B cell (primary cell): ENCODE results near the gene SLAMF9. TPM values are rescaled to one million over a fixed set of nuclear protein-coding genes. Genes with fewer than 3 reads are reported as not detected.

Experiments
- ATAC-seq: fragments of 200-7000 bp; cut with Tn5 transposase; one replicate; pipeline ENCODE4 v1.10.0; 2021; ENCODE audit warnings: low read depth, mild to moderate bottlenecking, moderate number of reproducible peaks, moderate library complexity
- CTCF ChIA-PET: fragments of 350-600 bp; sonication (Branson Sonifier 250); formaldehyde crosslinking; loops from one replicate; lab custom pipeline; 2021; ENCODE audit warnings: antibody characterized with exemption, inconsistent platforms; lab: Charles Lee
- POLR2A ChIA-PET: fragments of 350-600 bp; sonication (Branson Sonifier 250); formaldehyde crosslinking; loops from one replicate; lab custom pipeline; 2021; ENCODE audit warnings: antibody characterized with exemption; lab: Charles Lee
- DNase-seq: peaks from one replicate; pipeline ENCODE4 v3.0.0; 2013
- H2AFZ ChIP-seq: 2 replicates; pipeline ENCODE4 v1.6.1; 2012; ENCODE audit warnings: mild to moderate bottlenecking, low read depth, low read length; ENCODE audit not compliant: insufficient read depth, poor library complexity, severe bottlenecking
- H3K27ac ChIP-seq, 2 donors: 1 replicate in 1 of 2; 2 replicates in 1 of 2; pipeline ENCODE4 v1.5.1; 2012 to 2013; ENCODE audit warnings: low read length in 2 of 2, mild to moderate bottlenecking in 2 of 2, moderate library complexity in 1 of 2
- H3K27me3 ChIP-seq, 4 experiments: fragments of 200-600 bp in 1 of 4; sonication (generic) in 1 of 4; replicated peaks in 1 of 4; 1 replicate in 2 of 4; 2 replicates in 2 of 4; pipeline versions ENCODE4 v1.6.1 to v1.7.0; 2013 to 2016; ENCODE audit warnings: low read length in 3 of 4, mild to moderate bottlenecking in 2 of 4, mixed read lengths in 1 of 4, moderate library complexity in 1 of 4; ENCODE audit not compliant: insufficient read depth in 4 of 4, control insufficient read depth in 3 of 4; ENCODE audit errors: control extremely low read depth in 1 of 4
- H3K36me3 ChIP-seq, 2 experiments: replicated peaks in 1 of 2; 1 replicate in 1 of 2; 2 replicates in 1 of 2; pipeline versions ENCODE4 v1.6.1 to v1.7.1; 2013; ENCODE audit warnings: low read length in 1 of 2; ENCODE audit not compliant: insufficient read depth in 2 of 2, control insufficient read depth in 1 of 2; ENCODE audit errors: control extremely low read depth in 1 of 2, extremely low read depth in 1 of 2
- H3K4me1 ChIP-seq, 2 donors: fragments of 200-600 bp in 1 of 2; sonication (generic) in 1 of 2; 1 replicate in 1 of 2; 2 replicates in 1 of 2; pipeline versions ENCODE4 v1.5.1 to v1.6.1; 2013 to 2017; ENCODE audit warnings: low read length in 2 of 2; ENCODE audit not compliant: control insufficient read depth in 2 of 2, insufficient read depth in 2 of 2
- H3K4me2 ChIP-seq: replicated peaks from 2 replicates; pipeline ENCODE3; 2012; ENCODE audit warnings: mild to moderate bottlenecking, low read depth, low read length; ENCODE audit not compliant: poor library complexity, severe bottlenecking
- H3K4me3 ChIP-seq, 5 experiments: fragments of 200-600 bp in 1 of 5; sonication (generic) in 1 of 5; 1 replicate in 3 of 5; 2 replicates in 2 of 5; pipeline versions ENCODE4 v1.5.1 to v1.7.0; 2011 to 2016; ENCODE audit warnings: low read length in 4 of 5, mild to moderate bottlenecking in 4 of 5, low read depth in 2 of 5, control low read depth in 1 of 5, moderate library complexity in 1 of 5; ENCODE audit not compliant: insufficient read depth in 1 of 5; ENCODE audit errors: control extremely low read depth in 1 of 5, extremely low read depth in 1 of 5
- H3K79me2 ChIP-seq: fragments of 200-600 bp; sonication (generic); one replicate; pipeline ENCODE4 v1.6.0; 2016; ENCODE audit warnings: low read length; ENCODE audit not compliant: control insufficient read depth, insufficient read depth
- H3K9ac ChIP-seq: fragments of 200-600 bp; sonication (generic); 2 replicates; pipeline ENCODE4 v1.6.1; 2017; ENCODE audit warnings: mild to moderate bottlenecking, low read length, moderate library complexity
- H3K9me3 ChIP-seq, 3 donors: one replicate each; pipeline versions ENCODE4 v1.6.1 to v1.7.1; 2013; ENCODE audit warnings: low read length in 2 of 3; ENCODE audit not compliant: control insufficient read depth in 2 of 3, insufficient read depth in 1 of 3; ENCODE audit errors: control extremely low read depth in 1 of 3
- H4K20me1 ChIP-seq: 2 replicates; pipeline ENCODE4 v1.6.0; 2012; ENCODE audit warnings: mild to moderate bottlenecking, low read length; ENCODE audit not compliant: insufficient read depth, control insufficient read depth, poor library complexity, severe bottlenecking
- H3K27ac Mint-ChIP-seq: one replicate; pipeline ENCODE4 v1.8.0; 2021; ENCODE audit warnings: mixed read lengths
- H3K27me3 Mint-ChIP-seq: one replicate; pipeline ENCODE4 v1.8.0; 2021; ENCODE audit warnings: mixed read lengths
- H3K4me1 Mint-ChIP-seq: one replicate; pipeline ENCODE4 v1.8.0; 2021; ENCODE audit warnings: mixed read lengths
- H3K4me3 Mint-ChIP-seq: one replicate; pipeline ENCODE4 v1.8.0; 2021; ENCODE audit warnings: mixed read lengths
- H3K9me3 Mint-ChIP-seq: one replicate; pipeline ENCODE4 v1.8.0; 2022; ENCODE audit warnings: mixed read lengths; ENCODE audit not compliant: insufficient read depth
- CTCF ChIP-seq: fragments of 200-600 bp; IDR thresholded peaks from one replicate; pipeline ENCODE4 v1.8.0; 2022; ENCODE audit warnings: antibody characterized with exemption, mild to moderate bottlenecking
- EZH2 ChIP-seq: IDR thresholded peaks from 2 replicates; pipeline ENCODE4 v1.6.1; 2012; ENCODE audit warnings: borderline replicate concordance, low read depth, mild to moderate bottlenecking, moderate library complexity, low read length; ENCODE audit not compliant: insufficient read depth, poor library complexity, severe bottlenecking
- whole genome bisulfite sequencing: methylation state at CpG from one replicate; pipeline ENCODE4 v1.1.5; 2013; ENCODE audit warnings: missing lambda C conversion rate; ENCODE audit not compliant: insufficient coverage; 5-methylcytosine and 5-hydroxymethylcytosine counted together
- intact Hi-C: fragments of 100-400 bp; cut with micrococcal nuclease; formaldehyde crosslinking; loops from one replicate; pipeline ENCODE4 v1.10.0; 2022
- polyA plus RNA-seq: library from polyadenylated mRNA; depleted of rRNA; stranded (reverse); fragments of >200 nt; gene quantifications from 2 replicates; pipeline ENCODE4 v1.2.3, GENCODE V29; 2012
- total RNA-seq, 2 donors: library from RNA; stranded (reverse); fragments of 120-200 nt in 1 of 2; gene quantifications; 1 replicate in 1 of 2; 2 replicates in 1 of 2; pipeline versions ENCODE4 v1.2.3 to v1.2.4, GENCODE V29; 2013 to 2022

The SLAMF9 gene
- total and polyA plus RNA-seq, 2 donors (not counting 1 experiment from before 2014, with no cell fraction given) = not detected

GRCh38 chr1:159965263-159965662 is 11.2 kb upstream of the SLAMF9 start:
- ATAC-seq (no peak), DNase-seq (no peak)
- Mint-ChIP-seq H3K4me1 (no peaks in the 10 kb centered on the region), H3K9me3 (no peaks in the 10 kb centered on the region), H3K27me3 (peaks cover 47% of the 10 kb centered on the region), H3K27ac (no peak overlapping the region), H3K4me3 (no peak overlapping the region)
- intact Hi-C loops = no loop called here
- no peak overlapping the region for H2AFZ ChIP-seq
- H3K4me3 ChIP-seq = no peak overlapping the region
- H4K20me1 ChIP-seq = no peaks in the 10 kb centered on the region
- ChIA-PET POLR2A (no interaction called here), CTCF (no interaction called here)
- no peak overlapping the region for H3K9ac ChIP-seq
- no peak overlapping the region for H3K4me2 ChIP-seq
- H3K36me3 ChIP-seq = no peaks in the 10 kb centered on the region
- peaks cover 0 to 8% (median 6%) of the 10 kb centered on the region in 4 experiments for H3K27me3 ChIP-seq
- no peaks in the 10 kb centered on the region for H3K4me1 ChIP-seq
- no peaks in the 10 kb centered on the region for H3K79me2 ChIP-seq
- peaks cover 0 to 1% (median 0%) of the 10 kb centered on the region in 3 donors for H3K9me3 ChIP-seq
- H3K27ac ChIP-seq = no peak overlapping the region
- TF ChIP-seq CTCF (no peak), EZH2 (no peak)
- WGBS = 100% methylated on average over 2 of the region's 2 CpGs

- intact Hi-C loops = no loop called here
- H3K4me3 ChIP-seq = no peak overlapping the region
- Mint-ChIP-seq H3K27me3 (peaks cover 47% of the 10 kb centered on the region), H3K4me1 (no peaks in the 10 kb centered on the region), H3K9me3 (no peaks in the 10 kb centered on the region), H3K27ac (no peak overlapping the region), H3K4me3 (no peak overlapping the region)
- no CpG with 5 or more reads among the region's 3 CpGs for WGBS
- peaks cover 0 to 7% (median 5%) of the 10 kb centered on the region in 4 experiments for H3K27me3 ChIP-seq
- H3K79me2 ChIP-seq = no peaks in the 10 kb centered on the region
- H2AFZ ChIP-seq = no peak overlapping the region
- no peak overlapping the region for H3K4me2 ChIP-seq
- ChIA-PET POLR2A (no interaction called here), CTCF (interaction anchor here (1.6 kb wide), 1 partner anchor 43 kb away, joined by 4 read pairs; no protein-coding TSS in a partner anchor)
- no peaks in the 10 kb centered on the region for H3K36me3 ChIP-seq
- DNase-seq (no peak), ATAC-seq (no peak)
- no peak overlapping the region for H3K27ac ChIP-seq
- H3K9ac ChIP-seq = no peak overlapping the region
- peaks cover 0 to 1% (median 0%) of the 10 kb centered on the region in 3 donors for H3K9me3 ChIP-seq
- no peaks in the 10 kb centered on the region for H4K20me1 ChIP-seq
- no peak for TF ChIP-seq CTCF
- no peak for TF ChIP-seq EZH2
- H3K4me1 ChIP-seq = no peaks in the 10 kb centered on the region
These were observed 10.1 kb upstream of the SLAMF9 start for GRCh38 chr1:159964144-159964543.
